NCI-H187 (cell line): ENCODE measurements around the gene DNA2.

Experiments used
- DNase-seq, 2 experiments: peaks; one replicate each; lab custom pipeline; 2025; lab: John Stamatoyannopoulos, UW

The DNA2 gene

DNA sequence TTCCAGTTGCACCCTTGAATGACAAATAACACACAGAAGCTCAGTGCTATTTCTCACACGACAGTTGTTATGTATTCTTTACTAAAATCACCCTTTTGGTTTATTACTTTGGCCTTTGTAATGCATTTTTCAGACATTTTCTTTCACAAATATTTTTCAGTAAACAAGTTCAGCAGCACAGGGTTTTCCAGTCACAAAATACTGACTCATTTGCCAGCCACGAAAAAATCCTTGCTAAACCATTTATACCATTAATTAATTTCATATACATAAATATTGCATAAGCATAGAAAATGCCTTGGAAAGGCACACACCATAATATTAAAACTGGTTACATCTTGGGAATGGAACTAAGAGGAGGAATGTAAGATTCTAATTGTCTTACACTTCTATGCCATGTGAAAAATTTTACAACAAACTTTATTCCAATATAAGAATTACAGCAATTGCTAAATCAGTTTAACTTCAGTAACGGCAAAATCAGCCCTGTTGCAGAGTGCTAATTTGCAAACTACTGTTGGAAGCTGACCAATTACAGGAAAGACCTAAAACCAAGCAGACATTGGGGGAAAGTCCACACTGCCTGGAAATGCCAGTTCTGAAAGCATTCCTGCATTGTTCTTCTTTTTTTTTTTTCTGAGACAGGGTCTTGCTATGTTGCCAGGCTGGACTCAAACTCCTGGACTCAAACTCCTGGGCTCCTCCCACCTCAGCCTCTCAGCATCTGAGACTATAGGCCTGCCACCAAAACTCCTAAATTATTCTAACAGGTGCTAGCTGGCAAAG, 107.5 kb downstream of the DNA2 start:
- DNase-seq, result no peak
